Measurements from ENCODE around the gene SLC13A4.
"Not testable (repeated sequence)": the region's sequence is repeated elsewhere in the genome, so short reads cannot be mapped to it uniquely, and the experiment has no call there.

The SLC13A4 gene

GRCh38 chr7:135741905-135742304 lies 13.9 kb upstream of the SLC13A4 start:
- H3K4me3 Mint-ChIP-seq, result no peak overlapping the region

GRCh38 chr7:135740889-135741288 lies 12.9 kb upstream of the SLC13A4 start:
- Mint-ChIP-seq H3K9me3 (no peaks in the 10 kb centered on the region), H3K27ac (peak overlapping the region; percentile 73), H3K36me3 (ENCODE audit: low read depth) (no peaks in the 10 kb centered on the region), H3K4me1 (peaks cover 34% of the 10 kb centered on the region), H3K27me3 (ENCODE audit: low read depth, poor library complexity) (peaks cover 7% of the 10 kb centered on the region), H3K4me3 (no peak overlapping the region)
- no peak for DNase-seq
- no peak for TF ChIP-seq CTCF (IDR thresholded peaks at IDR 0.05)

More at GRCh38 chr7:135741905-135742304, 13.9 kb upstream of the SLC13A4 start:
- no peaks in the 10 kb centered on the region for H3K36me3 Mint-ChIP-seq (ENCODE audit: low read depth)
- H3K4me1 Mint-ChIP-seq, result peaks cover 38% of the 10 kb centered on the region
- H3K27ac Mint-ChIP-seq, result no peak overlapping the region
- no peak for DNase-seq
- TF ChIP-seq CTCF (IDR thresholded peaks at IDR 0.05), result no peak
- H3K9me3 Mint-ChIP-seq, result no peaks in the 10 kb centered on the region
- peaks cover 7% of the 10 kb centered on the region for H3K27me3 Mint-ChIP-seq (ENCODE audit: low read depth, poor library complexity)

- peaks cover 15% of the 10 kb centered on the region for H3K4me1 Mint-ChIP-seq
- not testable (repeated sequence) for H3K36me3 Mint-ChIP-seq (ENCODE audit: low read depth); H3K4me3 Mint-ChIP-seq; DNase-seq; H3K9me3 Mint-ChIP-seq; H3K27me3 Mint-ChIP-seq (ENCODE audit: low read depth, poor library complexity); H3K27ac Mint-ChIP-seq
Observed at GRCh38 chr7:135737306-135737647, 9.3 kb upstream of the SLC13A4 start.

- Mint-ChIP-seq H3K4me3 (no peak overlapping the region), H3K4me1 (peaks cover 15% of the 10 kb centered on the region), H3K27me3 (ENCODE audit: low read depth, poor library complexity) (peaks cover 4% of the 10 kb centered on the region), H3K27ac (no peak overlapping the region), H3K36me3 (ENCODE audit: low read depth) (no peaks in the 10 kb centered on the region), H3K9me3 (no peaks in the 10 kb centered on the region)
- no peak for DNase-seq
- no peak for TF ChIP-seq CTCF (IDR thresholded peaks at IDR 0.05)
Observed at GRCh38 chr7:135736586-135737305, 8.8 kb upstream of the SLC13A4 start.

GRCh38 chr7:135734343-135734689 lies 6.3 kb upstream of the SLC13A4 start:
- DNase-seq, result no peak
- peaks cover 6% of the 10 kb centered on the region for H3K4me1 Mint-ChIP-seq
- H3K27me3 Mint-ChIP-seq (ENCODE audit: low read depth, poor library complexity), result peaks cover 5% of the 10 kb centered on the region
- no peaks in the 10 kb centered on the region for H3K36me3 Mint-ChIP-seq (ENCODE audit: low read depth)
- no peak overlapping the region for H3K4me3 Mint-ChIP-seq
- H3K9me3 Mint-ChIP-seq, result no peaks in the 10 kb centered on the region
- H3K27ac Mint-ChIP-seq, result peak overlapping the region; percentile 80
- no peak for TF ChIP-seq CTCF (IDR thresholded peaks at IDR 0.05)

GRCh38 chr7:135733603-135734342 lies 5.8 kb upstream of the SLC13A4 start:
- H3K27me3 Mint-ChIP-seq (ENCODE audit: low read depth, poor library complexity), result peaks cover 5% of the 10 kb centered on the region
- H3K4me1 Mint-ChIP-seq, result peaks cover 6% of the 10 kb centered on the region
- peak overlapping the region; percentile 80 for H3K27ac Mint-ChIP-seq
- no peak overlapping the region for H3K4me3 Mint-ChIP-seq
- no peak for TF ChIP-seq CTCF (IDR thresholded peaks at IDR 0.05)
- H3K36me3 Mint-ChIP-seq (ENCODE audit: low read depth), result no peaks in the 10 kb centered on the region
- DNase-seq, result no peak
- H3K9me3 Mint-ChIP-seq, result no peaks in the 10 kb centered on the region

Data from nephron progenitor cell (in vitro differentiated cells).